Right lobe of liver (tissue), 4 donors: ENCODE measurements around the gene ARMC3.

ENCODE experiments used
- POLR2A ChIP-seq: fragments of 450-650 bp; IDR thresholded peaks from one replicate; pipeline ENCODE4 v1.6.1; 2017; ENCODE audit warnings: antibody characterized with exemption, mild to moderate bottlenecking
- TF ChIP-seq, protein P1 (sequence below), 4 donors: fragments of 200-600 bp in 3 of 4; fragments of 450-650 bp in 1 of 4; IDR thresholded peaks; one replicate each; pipeline versions ENCODE4 v1.5.1 to v1.8.0; 2016 to 2022; ENCODE audit warnings: antibody characterized with exemption in 4 of 4, mild to moderate bottlenecking in 2 of 4
- donor health status: DM: no; HTN: no; CAD: no.
- donor health status: DM: no; HTN: no; CAD: no.
- donor health status: DM: no; HTN: yes; CAD: no.

DNA sequence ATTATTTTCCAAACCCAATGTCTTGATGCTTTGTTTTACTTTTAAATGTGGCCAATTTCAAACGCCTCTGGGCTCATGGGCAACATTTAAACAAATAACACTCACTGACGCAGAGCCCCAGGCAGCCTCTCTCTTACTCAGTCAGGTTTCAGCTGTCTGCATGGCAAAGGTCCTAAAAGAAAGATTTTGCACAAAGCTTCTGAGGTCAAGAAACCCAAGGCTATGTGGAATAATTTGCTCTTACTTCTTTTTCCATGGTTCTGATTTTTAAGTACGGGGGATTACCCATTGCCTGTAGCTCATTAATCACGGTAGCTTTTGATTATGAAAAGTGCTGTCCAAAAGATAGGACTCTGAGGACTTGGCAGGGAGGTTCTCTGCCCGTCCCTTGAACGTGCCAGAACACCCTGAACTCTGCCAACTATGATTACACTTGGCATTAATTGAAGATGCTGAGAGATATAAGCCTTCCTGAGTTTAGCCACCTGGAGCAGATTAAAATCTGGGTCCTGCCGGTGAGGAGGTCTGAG, 153.4 kb downstream of the ARMC3 start:
- TF ChIP-seq, protein P1, sequence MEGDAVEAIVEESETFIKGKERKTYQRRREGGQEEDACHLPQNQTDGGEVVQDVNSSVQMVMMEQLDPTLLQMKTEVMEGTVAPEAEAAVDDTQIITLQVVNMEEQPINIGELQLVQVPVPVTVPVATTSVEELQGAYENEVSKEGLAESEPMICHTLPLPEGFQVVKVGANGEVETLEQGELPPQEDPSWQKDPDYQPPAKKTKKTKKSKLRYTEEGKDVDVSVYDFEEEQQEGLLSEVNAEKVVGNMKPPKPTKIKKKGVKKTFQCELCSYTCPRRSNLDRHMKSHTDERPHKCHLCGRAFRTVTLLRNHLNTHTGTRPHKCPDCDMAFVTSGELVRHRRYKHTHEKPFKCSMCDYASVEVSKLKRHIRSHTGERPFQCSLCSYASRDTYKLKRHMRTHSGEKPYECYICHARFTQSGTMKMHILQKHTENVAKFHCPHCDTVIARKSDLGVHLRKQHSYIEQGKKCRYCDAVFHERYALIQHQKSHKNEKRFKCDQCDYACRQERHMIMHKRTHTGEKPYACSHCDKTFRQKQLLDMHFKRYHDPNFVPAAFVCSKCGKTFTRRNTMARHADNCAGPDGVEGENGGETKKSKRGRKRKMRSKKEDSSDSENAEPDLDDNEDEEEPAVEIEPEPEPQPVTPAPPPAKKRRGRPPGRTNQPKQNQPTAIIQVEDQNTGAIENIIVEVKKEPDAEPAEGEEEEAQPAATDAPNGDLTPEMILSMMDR (IDR thresholded peaks at IDR 0.05): no peak
- no peak for TF ChIP-seq POLR2A
